GM19239 (cell line): ENCODE data around the gene BCCIP.

ENCODE experiments used
- DNase-seq: peaks from one replicate; pipeline ENCODE4 v3.0.0; 2011; ENCODE audit warnings: low spot score; ENCODE audit not compliant: insufficient read length
- FAIRE-seq: peaks from 2 replicates; lab custom pipeline; 2011; peaks lifted over from hg19 to GRCh38; lab: Jason Lieb, UNC

BCCIP gene

GRCh38 chr10:125881192-125881591 lies 57.8 kb downstream of the BCCIP start, which contains the start of gene DHX32:
Gene DHX32, minus strand, starts transcription at chr10:125881292. Its CDS starts 468 bp downstream, at chr10:125880824.
- no peak for FAIRE-seq
- DNase-seq = no peak

DNA sequence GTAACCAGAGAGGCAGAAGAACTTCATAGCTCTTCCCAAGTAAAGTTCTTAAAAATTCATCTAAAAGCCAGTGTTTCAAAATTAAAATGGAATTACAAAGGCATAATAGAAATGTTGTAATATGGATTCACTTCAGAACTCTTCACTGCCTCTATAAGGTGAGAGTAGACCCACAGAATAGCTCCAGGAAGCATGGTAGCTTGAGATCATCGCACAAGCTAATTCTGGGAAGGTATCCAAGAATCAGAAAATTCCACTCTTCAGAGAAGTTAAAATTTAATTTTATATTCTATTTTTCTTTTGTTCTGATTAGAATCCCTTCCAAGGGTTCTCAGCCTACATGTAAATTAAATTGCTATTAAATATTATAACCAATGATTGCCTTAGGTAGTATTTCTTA lies 59.2 kb downstream of the BCCIP start:
- DNase-seq (no peak), FAIRE-seq (no peak)

- FAIRE-seq (no peak), DNase-seq (no peak)
These were observed 59.9 kb downstream of the BCCIP start for GRCh38 chr10:125883211-125883610.
